CD4-positive, alpha-beta T cell treated with Interleukin-4 for 1 hour (primary cell): ENCODE results near the gene PNKP.

Experiments used
- DNase-seq, 2 donors: peaks; one replicate each; pipeline ENCODE4 v3.0.0-alpha.2; 2020 to 2022

The PNKP gene

GRCh38 chr19:49866933-49867782 is at the start of gene PNKP:
PNKP (minus strand) TSS chr19:49867576; CDS start chr19:49867204, 372 bp downstream.
- DNase-seq, result peak; percentile 88 to 90

DNA sequence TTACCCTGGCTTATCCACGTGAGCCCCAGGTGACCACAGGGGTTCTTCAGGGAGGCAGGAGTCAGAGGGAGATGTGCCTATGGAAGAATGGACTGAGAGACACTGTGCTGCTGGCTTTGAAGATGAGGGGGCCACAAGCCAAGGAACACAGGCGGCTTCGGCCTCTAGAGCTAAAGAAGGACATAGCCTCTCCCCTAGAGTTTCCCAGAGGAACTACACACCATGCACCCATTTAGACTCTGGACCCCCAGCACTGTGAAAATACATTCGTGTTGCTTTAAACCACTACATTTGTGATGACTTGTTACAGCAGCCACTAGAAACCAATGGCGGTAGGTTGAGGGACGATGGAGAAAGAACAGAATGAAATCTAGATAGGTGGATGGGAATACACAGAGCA is 47.9 kb upstream of the PNKP start:
- DNase-seq, result no peak

DNA sequence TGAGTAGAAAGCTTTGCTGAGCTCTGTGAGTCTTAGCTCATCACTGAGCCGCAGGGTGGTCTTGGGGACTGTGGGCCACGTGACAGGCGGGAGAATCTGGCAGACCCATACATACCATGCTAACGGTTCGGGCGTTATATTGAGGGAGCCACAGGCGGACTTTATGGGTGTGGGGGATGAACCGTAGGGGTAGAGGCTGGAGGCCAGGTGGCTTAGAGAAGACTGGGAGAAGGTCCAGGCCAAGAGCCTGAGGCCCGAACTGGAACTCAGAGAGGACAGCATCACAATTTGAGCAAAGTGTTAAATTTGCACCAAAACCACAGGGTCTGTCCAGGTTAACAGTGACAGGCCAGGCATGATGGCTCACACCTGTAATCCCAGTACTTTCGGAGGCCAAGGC is 46.3 kb upstream of the PNKP start:
- DNase-seq, result no peak

- DNase-seq, result no peak
Measured at GRCh38 chr19:49912965-49913685, 45.7 kb upstream of the PNKP start.

DNA sequence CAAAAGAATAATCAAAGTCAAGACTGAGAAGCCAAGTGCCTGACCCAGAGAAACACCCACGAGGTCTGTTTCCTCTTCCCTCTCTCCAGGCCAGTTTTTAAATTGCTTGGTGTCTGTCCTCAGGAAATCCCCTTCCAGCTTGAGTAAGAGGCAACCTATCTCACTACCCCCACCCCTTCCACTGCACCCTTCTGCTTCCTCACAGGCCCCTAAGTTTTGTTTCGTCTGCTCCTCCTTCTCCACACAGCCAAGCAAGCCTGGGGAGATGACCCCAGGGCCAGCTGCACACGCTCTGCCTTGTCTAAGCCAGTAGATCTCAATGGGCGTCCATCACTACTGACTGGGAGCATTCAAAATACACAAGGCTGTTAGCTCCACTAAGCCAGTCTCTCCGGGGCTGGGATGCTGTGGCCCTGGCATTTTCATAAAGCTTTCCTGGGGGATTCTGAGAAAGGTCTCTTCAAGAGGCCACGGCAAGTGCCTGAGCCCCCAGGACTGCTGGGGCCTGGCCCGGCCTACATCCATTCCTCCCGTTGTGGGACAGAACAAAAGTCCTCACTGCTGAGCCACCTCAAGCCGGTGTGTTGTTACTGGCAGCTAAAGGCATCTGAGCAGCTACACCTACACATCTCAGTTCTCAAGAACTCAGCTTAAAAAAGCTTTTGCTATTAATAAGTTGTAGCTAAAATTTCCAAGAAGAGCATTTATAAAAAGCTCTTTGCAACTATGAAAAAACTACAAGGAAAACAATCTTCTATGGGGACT is 44.2 kb upstream of the PNKP start:
- DNase-seq, result peak; percentile 43 to 56

- DNase-seq, result no peak
Measured at GRCh38 chr19:49910179-49910578, 42.8 kb upstream of the PNKP start.

- DNase-seq, result no peak
Measured at GRCh38 chr19:49908480-49909420, 41.4 kb upstream of the PNKP start.

DNA sequence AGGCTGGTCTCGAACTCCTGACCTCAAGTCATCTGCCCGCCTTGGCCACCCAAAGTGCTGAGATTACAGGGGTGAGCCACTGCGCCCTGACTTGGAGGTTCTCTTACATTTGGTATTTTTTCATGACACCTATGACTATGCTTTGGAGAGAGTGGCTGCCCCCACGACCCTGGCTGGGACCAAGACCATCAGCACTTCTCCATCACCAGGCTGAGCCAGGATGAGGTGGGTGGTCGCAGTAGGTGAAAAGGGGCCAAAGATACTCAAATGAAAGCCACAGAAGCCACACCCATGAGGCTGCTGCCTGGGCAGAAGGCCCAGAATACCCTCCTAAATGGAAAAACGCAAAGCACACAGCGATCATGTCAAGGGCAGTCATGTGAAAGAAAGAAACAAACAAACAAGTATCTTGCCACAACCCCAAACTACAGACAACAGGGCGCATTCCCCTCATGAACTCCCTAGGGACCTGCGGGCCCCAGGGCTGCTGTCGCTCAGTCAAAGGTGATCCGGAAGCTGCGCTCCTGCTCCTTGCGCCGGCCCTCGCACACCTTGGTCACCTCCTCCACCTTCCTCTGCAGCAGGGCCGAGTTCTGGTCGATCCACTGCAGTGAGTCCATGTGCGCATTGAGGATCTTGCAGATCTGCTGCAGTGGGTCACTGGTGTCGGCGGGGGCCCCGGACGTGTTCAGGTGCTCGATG is 40.5 kb upstream of the PNKP start:
- peak in 1 of 2 donors; percentile 37 for DNase-seq

DNA sequence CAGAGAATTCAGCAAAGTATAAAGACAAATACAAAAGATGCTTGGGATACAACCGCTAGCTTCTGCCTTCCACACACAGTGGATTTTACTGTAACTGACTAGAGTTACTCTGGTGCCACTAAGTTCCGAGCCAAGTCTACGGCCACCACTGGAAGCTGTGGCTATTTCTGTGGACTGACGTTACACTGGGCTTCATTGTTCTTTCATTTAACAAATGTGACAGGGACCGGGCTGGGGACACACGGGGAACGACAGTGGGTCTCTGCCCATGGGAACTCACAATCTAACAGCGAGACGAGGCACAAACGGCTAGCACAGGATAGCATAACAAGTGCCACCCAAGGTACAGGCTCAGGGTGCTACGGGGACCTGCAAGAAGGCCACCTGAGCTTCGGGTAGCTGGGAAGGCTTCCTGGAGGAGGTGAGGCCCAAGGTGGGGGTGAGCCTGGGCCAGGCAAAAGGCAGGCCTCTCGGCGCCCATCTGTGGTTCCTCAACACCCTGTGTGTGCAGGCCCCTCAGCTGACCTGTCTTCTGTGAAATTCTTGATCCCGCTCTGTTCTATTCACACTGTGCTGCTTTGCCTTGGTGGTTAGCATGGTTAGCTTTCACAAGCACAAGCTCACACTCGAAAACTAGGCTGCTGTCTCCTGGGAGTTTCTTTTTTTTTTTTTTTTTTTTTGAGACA is 39.6 kb upstream of the PNKP start:
- DNase-seq, result no peak

DNA sequence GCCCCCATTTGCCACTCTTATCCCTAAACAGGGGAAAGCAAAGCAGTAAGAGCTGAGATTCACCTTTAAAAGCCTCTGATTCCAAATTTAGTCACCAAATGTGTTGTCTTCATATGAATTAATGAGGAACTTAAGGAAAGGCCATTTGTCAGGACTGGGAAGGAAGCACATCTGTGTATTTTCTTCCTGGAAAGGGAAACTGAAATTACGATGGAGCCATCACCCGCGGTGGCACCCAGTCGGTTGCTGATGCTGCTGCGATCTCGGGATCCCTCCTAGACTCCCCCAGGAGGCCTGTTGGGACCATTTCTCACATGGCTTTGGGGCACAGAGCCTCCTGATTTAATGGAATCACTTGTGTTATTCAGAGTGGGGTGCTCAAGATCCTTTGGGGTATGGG is 36.8 kb upstream of the PNKP start:
- no peak for DNase-seq

DNA sequence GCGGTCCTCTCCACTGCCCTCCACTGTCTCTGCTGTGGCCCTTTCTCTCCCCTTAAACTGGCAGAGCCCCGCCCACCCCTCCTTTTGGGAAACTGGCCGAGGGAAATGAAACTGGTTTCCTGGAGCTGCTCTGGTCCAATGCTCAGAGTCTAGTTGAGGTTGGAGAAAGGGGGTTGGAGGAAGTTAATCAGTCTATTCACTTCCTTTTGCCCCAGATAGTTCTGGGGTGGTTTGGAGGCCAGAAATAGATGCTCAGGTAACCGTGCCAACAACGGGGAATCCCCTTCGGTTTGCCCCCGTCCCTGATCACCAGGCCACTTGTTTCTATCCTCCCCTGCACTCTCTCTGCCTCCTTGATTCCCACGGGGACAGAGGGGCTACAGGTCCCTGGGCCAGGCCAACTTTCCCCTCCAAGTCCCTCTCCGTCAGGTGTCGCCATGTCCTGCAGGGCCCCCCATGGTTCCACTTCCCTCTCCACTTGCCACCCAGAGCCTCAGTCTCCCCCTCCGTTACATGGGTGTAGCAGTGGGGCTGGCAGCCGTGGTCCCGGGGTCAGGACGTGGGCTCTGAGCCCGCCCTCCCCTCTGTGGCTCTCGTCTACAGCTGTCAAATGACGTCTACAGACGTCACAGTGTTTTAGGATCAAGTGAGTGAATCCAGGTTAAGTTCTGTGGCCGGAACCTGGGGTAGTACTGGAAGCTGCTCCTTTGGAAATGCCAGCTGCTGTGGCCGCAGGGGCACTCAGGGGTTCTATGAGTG is 29.7 kb upstream of the PNKP start, which contains the start of gene IL4I1:
Gene IL4I1 (minus strand): TSS at position 25 of the 759 bp plus-strand sequence. CDS start 727 bp downstream, outside the sequence.
- peak; percentile 86 to 90 for DNase-seq

DNA sequence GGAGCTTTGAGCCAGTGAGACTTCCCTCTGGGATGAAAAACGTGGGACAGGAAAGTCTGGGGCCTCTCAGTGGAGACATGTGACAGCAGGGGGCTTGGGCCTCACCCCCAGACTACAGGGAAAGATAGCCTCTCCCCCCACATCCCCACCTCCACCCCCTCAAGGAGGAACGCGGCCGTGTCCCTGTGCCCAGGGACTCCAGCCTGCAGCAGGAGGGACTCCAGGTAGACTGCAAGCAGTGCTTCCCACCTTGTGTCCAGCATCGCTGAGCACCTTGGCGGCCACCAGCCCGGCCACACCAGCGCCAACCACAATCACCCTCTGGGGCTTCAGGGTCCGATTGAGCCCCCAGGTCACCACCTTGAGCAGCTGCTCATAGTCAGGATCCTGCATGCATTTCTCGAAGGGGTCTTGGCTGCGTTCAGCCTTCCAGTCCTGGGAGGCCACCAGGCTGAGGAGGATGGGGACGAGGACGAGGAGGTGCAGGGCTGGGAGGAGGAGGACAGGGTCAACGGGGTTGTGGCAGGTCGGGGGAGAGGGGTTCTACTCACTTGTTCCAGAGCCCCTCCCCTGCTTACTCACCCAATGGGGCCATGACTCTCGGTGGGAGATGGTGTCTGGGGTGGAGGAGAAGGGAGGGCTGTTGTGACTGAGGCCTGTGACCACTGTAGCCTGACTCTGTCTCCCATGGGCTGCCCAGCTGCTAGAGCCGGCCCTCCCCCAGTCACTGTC is 28.4 kb upstream of the PNKP start:
- no peak for DNase-seq

GRCh38 chr19:49894879-49895565 is 27.6 kb upstream of the PNKP start:
- DNase-seq, result peak; percentile 60 to 62

GRCh38 chr19:49894011-49894664 is 26.8 kb upstream of the PNKP start:
- no peak for DNase-seq

DNA sequence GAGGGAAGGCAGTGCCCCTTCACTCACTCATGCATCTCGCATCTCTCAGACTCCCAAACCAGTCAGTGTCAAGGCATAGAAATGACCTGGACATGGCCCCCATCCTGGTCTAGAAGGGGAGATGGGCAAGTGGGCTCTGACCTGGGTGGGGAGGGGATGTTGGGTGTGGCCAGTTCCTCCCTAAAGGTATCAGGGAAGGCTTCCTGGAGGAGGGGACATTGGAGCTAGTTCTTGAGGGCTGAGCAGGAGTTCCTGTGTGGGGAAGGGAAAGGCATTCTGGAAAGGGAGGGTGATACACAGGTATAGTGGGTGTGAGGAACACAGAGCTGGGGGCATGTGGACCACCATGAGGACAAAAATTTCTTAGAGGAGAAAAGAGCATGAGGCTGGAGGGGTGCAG is 25.3 kb upstream of the PNKP start:
- no peak for DNase-seq

DNA sequence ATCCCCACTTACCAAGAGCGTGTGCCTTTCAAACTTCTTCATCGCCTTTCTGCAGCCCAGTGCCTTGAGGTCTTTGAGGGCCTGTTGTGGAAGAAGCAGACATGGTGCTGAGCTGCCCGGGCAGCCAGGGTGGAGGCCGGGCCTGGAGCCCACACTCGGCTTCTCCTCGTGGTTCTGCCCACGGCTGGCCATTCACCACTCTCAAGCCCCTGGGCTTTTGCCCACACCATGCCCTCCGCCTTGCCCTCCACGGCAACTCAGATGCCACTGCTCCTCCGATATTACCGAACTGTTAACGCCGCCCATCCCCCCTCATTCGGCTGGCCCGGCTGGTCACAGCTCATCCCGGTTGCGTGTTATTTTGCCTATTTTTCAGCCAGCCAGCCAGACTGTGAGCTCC is 24.0 kb upstream of the PNKP start:
- DNase-seq, result no peak

DNA sequence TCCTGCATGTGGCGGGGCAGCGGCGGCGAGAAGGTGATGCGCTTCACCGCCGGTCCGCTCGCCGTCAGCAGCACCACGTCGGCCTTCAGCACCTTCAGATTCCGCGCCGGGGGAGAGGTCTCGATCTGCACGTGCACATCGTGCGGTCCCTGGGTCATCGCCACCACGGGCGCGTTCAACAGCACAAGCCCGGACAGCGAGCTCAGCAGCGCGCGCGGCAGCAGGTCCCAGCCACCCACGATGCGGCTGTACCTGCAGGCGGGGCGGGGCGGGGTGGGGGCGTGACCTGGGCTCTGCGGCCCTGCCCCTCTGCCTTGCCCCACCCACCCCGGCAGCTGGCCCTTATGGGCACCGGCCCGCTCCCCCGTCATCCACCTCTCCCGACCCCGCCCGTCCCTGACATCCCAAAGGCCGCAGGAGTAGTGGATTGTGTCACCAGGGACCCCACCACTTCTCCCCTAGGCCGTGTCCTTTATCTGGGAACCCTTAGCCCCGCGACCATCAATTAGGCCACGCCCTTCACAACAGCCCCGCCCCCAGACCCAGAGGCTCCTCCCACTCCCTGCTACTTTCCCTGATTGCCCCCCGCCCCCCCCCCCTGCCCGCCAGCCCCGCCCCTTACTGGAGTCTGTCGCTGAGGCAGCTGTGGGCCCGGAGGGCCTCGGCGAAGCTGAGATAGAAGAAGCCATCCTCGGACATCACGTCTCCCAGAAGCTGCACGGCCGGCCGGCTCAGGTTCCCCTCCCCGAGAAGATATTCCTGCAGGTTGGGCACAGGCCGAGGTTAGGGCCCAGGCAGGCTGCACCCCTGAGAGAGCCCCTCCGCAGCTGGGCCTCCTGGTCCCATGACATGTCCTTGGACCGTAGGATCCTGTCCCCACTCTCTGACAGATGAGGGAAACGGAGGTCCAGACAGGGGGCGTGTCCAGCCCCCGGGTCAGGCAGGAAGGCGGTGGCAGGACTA is 23.3 kb upstream of the PNKP start:
- peak; percentile 67 to 79 for DNase-seq
